WTC11 (cell line): ENCODE data around the gene KLK3.

Experiments used
- ATF1 ChIP-seq: sonication (generic); formaldehyde crosslinking; IDR thresholded peaks from 2 replicates; pipeline ENCODE4 v1.8.1; 2023; ENCODE audit warnings: mild to moderate bottlenecking, moderate library complexity, missing genetic modification reagents
- ETV6 ChIP-seq: sonication (generic); formaldehyde crosslinking; IDR thresholded peaks from 2 replicates; pipeline ENCODE4 v1.8.1; 2022; ENCODE audit warnings: mild to moderate bottlenecking, missing genetic modification reagents
- IRF2 ChIP-seq: sonication (generic); formaldehyde crosslinking; IDR thresholded peaks from 2 replicates; pipeline ENCODE4 v1.8.0; 2022; ENCODE audit warnings: low read depth, missing genetic modification reagents, borderline replicate concordance
- JUN ChIP-seq: sonication (generic); formaldehyde crosslinking; IDR thresholded peaks from 2 replicates; pipeline ENCODE4 v1.8.0; 2023; ENCODE audit warnings: mild to moderate bottlenecking, missing genetic modification reagents
- SMAD3 ChIP-seq: sonication (generic); formaldehyde crosslinking; IDR thresholded peaks from 2 replicates; pipeline ENCODE4 v1.8.0; 2022; ENCODE audit warnings: missing genetic modification reagents, mild to moderate bottlenecking, borderline replicate concordance
- ZNF121 ChIP-seq: sonication (generic); formaldehyde crosslinking; IDR thresholded peaks from 2 replicates; pipeline ENCODE4 v1.8.0; 2023; ENCODE audit warnings: missing genetic modification reagents
- ZNF138 ChIP-seq: sonication (generic); formaldehyde crosslinking; conservative IDR thresholded peaks from 2 replicates; pipeline ENCODE4 v1.8.1; 2022; ENCODE audit warnings: mild to moderate bottlenecking, moderate library complexity, missing genetic modification reagents
- TF ChIP-seq, protein P1 (sequence below): fragments of 200-600 bp; IDR thresholded peaks from 2 replicates; pipeline ENCODE4 v1.8.0; 2022; ENCODE audit warnings: antibody characterized with exemption
- TF ChIP-seq, protein P2 (sequence below): sonication (generic); formaldehyde crosslinking; IDR thresholded peaks from 2 replicates; pipeline ENCODE4 v1.8.1; 2022; ENCODE audit warnings: low read depth, missing genetic modification reagents, borderline replicate concordance
- TF ChIP-seq, protein P3 (sequence below): sonication (generic); formaldehyde crosslinking; IDR thresholded peaks from 2 replicates; pipeline ENCODE4 v1.8.1; 2023; ENCODE audit warnings: mild to moderate bottlenecking, missing genetic modification reagents, moderate library complexity
- TF ChIP-seq, protein P4 (sequence below): sonication (generic); formaldehyde crosslinking; IDR thresholded peaks from 2 replicates; pipeline ENCODE4 v1.8.1; 2023; ENCODE audit warnings: mild to moderate bottlenecking, moderate library complexity, missing genetic modification reagents
- TF ChIP-seq, protein P5 (sequence below): sonication (generic); formaldehyde crosslinking; IDR thresholded peaks from 2 replicates; pipeline ENCODE4 v1.8.1; 2022; ENCODE audit warnings: mild to moderate bottlenecking, moderate library complexity, missing genetic modification reagents
- TF ChIP-seq, protein P6 (sequence below): sonication (generic); formaldehyde crosslinking; IDR thresholded peaks from 2 replicates; pipeline ENCODE4 v1.8.0; 2022; ENCODE audit warnings: missing genetic modification reagents
- TF ChIP-seq, protein P7 (sequence below): fragments of 250-450 bp; sonication (Bioruptor Pico); IDR thresholded peaks from 2 replicates; pipeline ENCODE4 v1.9.0; 2021; ENCODE audit warnings: mild to moderate bottlenecking

DNA sequence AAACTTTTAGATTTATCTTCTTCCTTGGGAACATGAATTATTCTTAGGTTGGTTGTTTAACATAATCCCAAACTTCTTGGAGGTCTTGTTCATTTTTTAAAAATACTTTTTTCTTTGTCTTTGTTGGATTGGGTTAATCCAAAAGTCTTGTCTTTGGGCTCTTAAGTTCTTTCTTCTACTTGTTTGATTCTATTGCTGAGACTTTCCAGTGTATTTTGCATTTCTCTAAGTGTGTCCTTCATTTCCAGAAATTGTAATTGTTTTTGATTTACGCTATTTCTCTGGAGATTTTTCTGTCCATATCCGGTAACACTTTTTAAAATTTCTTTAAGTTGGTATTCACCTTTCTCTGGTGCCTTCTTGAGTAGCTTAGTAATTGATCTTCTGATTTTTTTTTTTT is 11.5 kb upstream of the KLK3 start:
- TF ChIP-seq SMAD3 (CRISPR knock-in tag) (no peak), IRF2 (CRISPR knock-in tag) (no peak), ATF1 (CRISPR knock-in tag) (no peak), ETV6 (CRISPR knock-in tag) (no peak), ZNF121 (no peak), JUN (CRISPR knock-in tag) (no peak), ZNF138 (CRISPR knock-in tag) (no peak)
- TF ChIP-seq, protein P1, sequence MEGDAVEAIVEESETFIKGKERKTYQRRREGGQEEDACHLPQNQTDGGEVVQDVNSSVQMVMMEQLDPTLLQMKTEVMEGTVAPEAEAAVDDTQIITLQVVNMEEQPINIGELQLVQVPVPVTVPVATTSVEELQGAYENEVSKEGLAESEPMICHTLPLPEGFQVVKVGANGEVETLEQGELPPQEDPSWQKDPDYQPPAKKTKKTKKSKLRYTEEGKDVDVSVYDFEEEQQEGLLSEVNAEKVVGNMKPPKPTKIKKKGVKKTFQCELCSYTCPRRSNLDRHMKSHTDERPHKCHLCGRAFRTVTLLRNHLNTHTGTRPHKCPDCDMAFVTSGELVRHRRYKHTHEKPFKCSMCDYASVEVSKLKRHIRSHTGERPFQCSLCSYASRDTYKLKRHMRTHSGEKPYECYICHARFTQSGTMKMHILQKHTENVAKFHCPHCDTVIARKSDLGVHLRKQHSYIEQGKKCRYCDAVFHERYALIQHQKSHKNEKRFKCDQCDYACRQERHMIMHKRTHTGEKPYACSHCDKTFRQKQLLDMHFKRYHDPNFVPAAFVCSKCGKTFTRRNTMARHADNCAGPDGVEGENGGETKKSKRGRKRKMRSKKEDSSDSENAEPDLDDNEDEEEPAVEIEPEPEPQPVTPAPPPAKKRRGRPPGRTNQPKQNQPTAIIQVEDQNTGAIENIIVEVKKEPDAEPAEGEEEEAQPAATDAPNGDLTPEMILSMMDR = no peak
- TF ChIP-seq, protein P2, sequence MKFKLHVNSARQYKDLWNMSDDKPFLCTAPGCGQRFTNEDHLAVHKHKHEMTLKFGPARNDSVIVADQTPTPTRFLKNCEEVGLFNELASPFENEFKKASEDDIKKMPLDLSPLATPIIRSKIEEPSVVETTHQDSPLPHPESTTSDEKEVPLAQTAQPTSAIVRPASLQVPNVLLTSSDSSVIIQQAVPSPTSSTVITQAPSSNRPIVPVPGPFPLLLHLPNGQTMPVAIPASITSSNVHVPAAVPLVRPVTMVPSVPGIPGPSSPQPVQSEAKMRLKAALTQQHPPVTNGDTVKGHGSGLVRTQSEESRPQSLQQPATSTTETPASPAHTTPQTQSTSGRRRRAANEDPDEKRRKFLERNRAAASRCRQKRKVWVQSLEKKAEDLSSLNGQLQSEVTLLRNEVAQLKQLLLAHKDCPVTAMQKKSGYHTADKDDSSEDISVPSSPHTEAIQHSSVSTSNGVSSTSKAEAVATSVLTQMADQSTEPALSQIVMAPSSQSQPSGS = no peak
- TF ChIP-seq, protein P3, sequence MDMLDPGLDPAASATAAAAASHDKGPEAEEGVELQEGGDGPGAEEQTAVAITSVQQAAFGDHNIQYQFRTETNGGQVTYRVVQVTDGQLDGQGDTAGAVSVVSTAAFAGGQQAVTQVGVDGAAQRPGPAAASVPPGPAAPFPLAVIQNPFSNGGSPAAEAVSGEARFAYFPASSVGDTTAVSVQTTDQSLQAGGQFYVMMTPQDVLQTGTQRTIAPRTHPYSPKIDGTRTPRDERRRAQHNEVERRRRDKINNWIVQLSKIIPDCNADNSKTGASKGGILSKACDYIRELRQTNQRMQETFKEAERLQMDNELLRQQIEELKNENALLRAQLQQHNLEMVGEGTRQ (CRISPR knock-in tag) = no peak
- TF ChIP-seq, protein P4, sequence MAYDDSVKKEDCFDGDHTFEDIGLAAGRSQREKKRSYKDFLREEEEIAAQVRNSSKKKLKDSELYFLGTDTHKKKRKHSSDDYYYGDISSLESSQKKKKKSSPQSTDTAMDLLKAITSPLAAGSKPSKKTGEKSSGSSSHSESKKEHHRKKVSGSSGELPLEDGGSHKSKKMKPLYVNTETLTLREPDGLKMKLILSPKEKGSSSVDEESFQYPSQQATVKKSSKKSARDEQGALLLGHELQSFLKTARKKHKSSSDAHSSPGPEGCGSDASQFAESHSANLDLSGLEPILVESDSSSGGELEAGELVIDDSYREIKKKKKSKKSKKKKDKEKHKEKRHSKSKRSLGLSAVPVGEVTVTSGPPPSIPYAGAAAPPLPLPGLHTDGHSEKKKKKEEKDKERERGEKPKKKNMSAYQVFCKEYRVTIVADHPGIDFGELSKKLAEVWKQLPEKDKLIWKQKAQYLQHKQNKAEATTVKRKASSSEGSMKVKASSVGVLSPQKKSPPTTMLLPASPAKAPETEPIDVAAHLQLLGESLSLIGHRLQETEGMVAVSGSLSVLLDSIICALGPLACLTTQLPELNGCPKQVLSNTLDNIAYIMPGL (CRISPR knock-in tag) = no peak
- TF ChIP-seq, protein P5, sequence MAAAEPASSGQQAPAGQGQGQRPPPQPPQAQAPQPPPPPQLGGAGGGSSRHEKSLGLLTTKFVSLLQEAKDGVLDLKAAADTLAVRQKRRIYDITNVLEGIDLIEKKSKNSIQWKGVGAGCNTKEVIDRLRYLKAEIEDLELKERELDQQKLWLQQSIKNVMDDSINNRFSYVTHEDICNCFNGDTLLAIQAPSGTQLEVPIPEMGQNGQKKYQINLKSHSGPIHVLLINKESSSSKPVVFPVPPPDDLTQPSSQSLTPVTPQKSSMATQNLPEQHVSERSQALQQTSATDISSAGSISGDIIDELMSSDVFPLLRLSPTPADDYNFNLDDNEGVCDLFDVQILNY (CRISPR knock-in tag) = no peak
- TF ChIP-seq, protein P6, sequence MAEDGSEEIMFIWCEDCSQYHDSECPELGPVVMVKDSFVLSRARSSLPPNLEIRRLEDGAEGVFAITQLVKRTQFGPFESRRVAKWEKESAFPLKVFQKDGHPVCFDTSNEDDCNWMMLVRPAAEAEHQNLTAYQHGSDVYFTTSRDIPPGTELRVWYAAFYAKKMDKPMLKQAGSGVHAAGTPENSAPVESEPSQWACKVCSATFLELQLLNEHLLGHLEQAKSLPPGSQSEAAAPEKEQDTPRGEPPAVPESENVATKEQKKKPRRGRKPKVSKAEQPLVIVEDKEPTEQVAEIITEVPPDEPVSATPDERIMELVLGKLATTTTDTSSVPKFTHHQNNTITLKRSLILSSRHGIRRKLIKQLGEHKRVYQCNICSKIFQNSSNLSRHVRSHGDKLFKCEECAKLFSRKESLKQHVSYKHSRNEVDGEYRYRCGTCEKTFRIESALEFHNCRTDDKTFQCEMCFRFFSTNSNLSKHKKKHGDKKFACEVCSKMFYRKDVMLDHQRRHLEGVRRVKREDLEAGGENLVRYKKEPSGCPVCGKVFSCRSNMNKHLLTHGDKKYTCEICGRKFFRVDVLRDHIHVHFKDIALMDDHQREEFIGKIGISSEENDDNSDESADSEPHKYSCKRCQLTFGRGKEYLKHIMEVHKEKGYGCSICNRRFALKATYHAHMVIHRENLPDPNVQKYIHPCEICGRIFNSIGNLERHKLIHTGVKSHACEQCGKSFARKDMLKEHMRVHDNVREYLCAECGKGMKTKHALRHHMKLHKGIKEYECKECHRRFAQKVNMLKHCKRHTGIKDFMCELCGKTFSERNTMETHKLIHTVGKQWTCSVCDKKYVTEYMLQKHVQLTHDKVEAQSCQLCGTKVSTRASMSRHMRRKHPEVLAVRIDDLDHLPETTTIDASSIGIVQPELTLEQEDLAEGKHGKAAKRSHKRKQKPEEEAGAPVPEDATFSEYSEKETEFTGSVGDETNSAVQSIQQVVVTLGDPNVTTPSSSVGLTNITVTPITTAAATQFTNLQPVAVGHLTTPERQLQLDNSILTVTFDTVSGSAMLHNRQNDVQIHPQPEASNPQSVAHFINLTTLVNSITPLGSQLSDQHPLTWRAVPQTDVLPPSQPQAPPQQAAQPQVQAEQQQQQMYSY = no peak
- TF ChIP-seq, protein P7, sequence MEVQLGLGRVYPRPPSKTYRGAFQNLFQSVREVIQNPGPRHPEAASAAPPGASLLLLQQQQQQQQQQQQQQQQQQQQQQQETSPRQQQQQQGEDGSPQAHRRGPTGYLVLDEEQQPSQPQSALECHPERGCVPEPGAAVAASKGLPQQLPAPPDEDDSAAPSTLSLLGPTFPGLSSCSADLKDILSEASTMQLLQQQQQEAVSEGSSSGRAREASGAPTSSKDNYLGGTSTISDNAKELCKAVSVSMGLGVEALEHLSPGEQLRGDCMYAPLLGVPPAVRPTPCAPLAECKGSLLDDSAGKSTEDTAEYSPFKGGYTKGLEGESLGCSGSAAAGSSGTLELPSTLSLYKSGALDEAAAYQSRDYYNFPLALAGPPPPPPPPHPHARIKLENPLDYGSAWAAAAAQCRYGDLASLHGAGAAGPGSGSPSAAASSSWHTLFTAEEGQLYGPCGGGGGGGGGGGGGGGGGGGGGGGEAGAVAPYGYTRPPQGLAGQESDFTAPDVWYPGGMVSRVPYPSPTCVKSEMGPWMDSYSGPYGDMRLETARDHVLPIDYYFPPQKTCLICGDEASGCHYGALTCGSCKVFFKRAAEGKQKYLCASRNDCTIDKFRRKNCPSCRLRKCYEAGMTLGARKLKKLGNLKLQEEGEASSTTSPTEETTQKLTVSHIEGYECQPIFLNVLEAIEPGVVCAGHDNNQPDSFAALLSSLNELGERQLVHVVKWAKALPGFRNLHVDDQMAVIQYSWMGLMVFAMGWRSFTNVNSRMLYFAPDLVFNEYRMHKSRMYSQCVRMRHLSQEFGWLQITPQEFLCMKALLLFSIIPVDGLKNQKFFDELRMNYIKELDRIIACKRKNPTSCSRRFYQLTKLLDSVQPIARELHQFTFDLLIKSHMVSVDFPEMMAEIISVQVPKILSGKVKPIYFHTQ (CRISPR knock-in tag) = no peak
